OCI-LY7 (cell line): ENCODE results near the gene C19orf25. TPM values are rescaled to one million over a fixed set of nuclear protein-coding genes. Genes with fewer than 3 reads are reported as not detected.

Experiments
- BruUV-seq: library from RNA; stranded (reverse); fragments of 400-500 nt; replicated peaks from 2 replicates; lab custom pipeline; 2021; lab: Mats Ljungman, UMichigan
- CTCF ChIA-PET: fragments of 300-600 bp; sonication (Branson Sonifier 250); formaldehyde crosslinking; loops from one replicate; lab custom pipeline; 2022; ENCODE audit warnings: antibody characterized with exemption; ENCODE audit not compliant: unreplicated experiment; lab: Charles Lee
- POLR2A ChIA-PET: fragments of 300-600 bp; sonication (Branson Sonifier 250); formaldehyde crosslinking; loops from one replicate; lab custom pipeline; 2022; ENCODE audit warnings: antibody characterized with exemption; lab: Charles Lee
- DNase-seq: peaks from one replicate; pipeline ENCODE4 v3.0.0-alpha.2; 2015; ENCODE audit warnings: low spot score
- H2AFZ ChIP-seq: fragments of 200-600 bp; sonication (generic), shearing (Covaris generic); 2 replicates; pipeline ENCODE4 v1.6.1; 2014; ENCODE audit warnings: mild to moderate bottlenecking, antibody characterized with exemption, low read length, moderate library complexity
- H3K27ac ChIP-seq: fragments of 200-600 bp; sonication (generic); 2 replicates; pipeline ENCODE4 v1.5.1; 2014; ENCODE audit warnings: mixed run types, low read depth, mild to moderate bottlenecking, moderate library complexity, low read length, inconsistent platforms; ENCODE audit not compliant: poor library complexity, severe bottlenecking
- H3K36me3 ChIP-seq: fragments of 200-600 bp; sonication (generic); 2 replicates; pipeline ENCODE4 v1.6.1; 2014; ENCODE audit warnings: mild to moderate bottlenecking, antibody characterized with exemption, low read length, moderate library complexity, mixed read lengths; ENCODE audit not compliant: insufficient read depth
- H3K4me1 ChIP-seq: fragments of 200-600 bp; sonication (generic); 2 replicates; pipeline ENCODE4 v1.5.1; 2014; ENCODE audit warnings: mild to moderate bottlenecking, low read length; ENCODE audit not compliant: insufficient read depth, poor library complexity, severe bottlenecking
- H3K4me2 ChIP-seq: fragments of 200-600 bp; sonication (generic); 2 replicates; pipeline ENCODE4 v1.6.1; 2014; ENCODE audit warnings: mild to moderate bottlenecking, low read length
- H3K4me3 ChIP-seq: fragments of 200-600 bp; sonication (generic); 2 replicates; pipeline ENCODE4 v1.5.1; 2014; ENCODE audit warnings: mild to moderate bottlenecking, low read depth, low read length; ENCODE audit not compliant: poor library complexity, severe bottlenecking
- H3K79me2 ChIP-seq: fragments of 200-600 bp; sonication (generic); 2 replicates; pipeline ENCODE4 v1.6.1; 2016; ENCODE audit warnings: low read depth, mild to moderate bottlenecking, low read length, moderate library complexity, mixed read lengths; ENCODE audit not compliant: insufficient read depth
- H3K9me2 ChIP-seq: fragments of 200-600 bp; sonication (generic); 2 replicates; pipeline ENCODE4 v1.6.1; 2016; ENCODE audit warnings: mild to moderate bottlenecking, low read length, mixed read lengths; ENCODE audit not compliant: insufficient read depth
- H3K9me3 ChIP-seq: fragments of 200-600 bp; sonication (generic); 2 replicates; pipeline ENCODE4 v1.6.1; 2014; ENCODE audit warnings: mild to moderate bottlenecking, mixed run types, low read length, mixed read lengths
- H4K20me1 ChIP-seq: fragments of 200-600 bp; sonication (generic); 2 replicates; pipeline ENCODE4 v1.6.1; 2014; ENCODE audit warnings: mild to moderate bottlenecking, antibody characterized with exemption, low read length, moderate library complexity, mixed read lengths; ENCODE audit not compliant: insufficient read depth
- CTCF ChIP-seq: fragments of 200-600 bp; sonication (generic); conservative IDR thresholded peaks from 2 replicates; pipeline ENCODE4 v1.5.1; 2014; ENCODE audit warnings: mild to moderate bottlenecking, antibody characterized with exemption, low read length, moderate library complexity, mixed read lengths
- EZH2phosphoT487 ChIP-seq: fragments of 200-600 bp; sonication (generic); IDR thresholded peaks from 2 replicates; pipeline ENCODE4 v1.6.1; 2018; ENCODE audit warnings: low read depth, borderline replicate concordance, mild to moderate bottlenecking, mixed run types, antibody characterized with exemption, low read length, moderate library complexity, mixed read lengths
- intact Hi-C: fragments of 100-400 bp; cut with micrococcal nuclease; formaldehyde crosslinking; loops from one replicate; pipeline ENCODE4 v1.10.0; 2022; ENCODE audit not compliant: unreplicated experiment
- total RNA-seq, 2 experiments: library from RNA; depleted of rRNA in 1 of 2; stranded (reverse); fragments of >200 nt in 1 of 2; shearing (Covaris generic) in 1 of 2; gene quantifications; 2 replicates each; pipeline ENCODE4 v1.2.3, GENCODE V29; 2014 to 2022

The C19orf25 gene
- total RNA-seq, 2 experiments from 2014 or later, result 45.6 to 58.6 TPM

DNA sequence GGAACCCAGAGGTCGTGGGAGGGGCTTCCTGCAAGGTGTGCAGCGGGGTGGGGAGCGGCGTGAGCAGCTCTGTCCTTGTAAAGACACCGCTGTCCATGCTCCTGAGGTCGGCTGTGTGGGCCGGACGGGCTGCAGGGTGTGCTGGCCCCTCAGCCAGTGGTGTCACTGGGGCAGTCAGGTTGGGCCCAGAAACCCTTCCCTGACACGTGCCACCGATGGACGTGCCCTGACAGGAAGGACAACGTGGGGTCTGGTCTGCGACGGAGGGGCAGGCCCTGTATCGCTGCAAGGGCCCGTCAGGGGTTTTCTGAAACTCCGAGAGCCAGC lies 45.0 kb downstream of the C19orf25 start:
- no TSS peak for BruUV-seq
- H3K4me1 ChIP-seq, result peaks cover 9% of the 10 kb centered on the region
- no peaks in the 10 kb centered on the region for H4K20me1 ChIP-seq
- POLR2A ChIA-PET, result no interaction called here
- no peak overlapping the region for H3K4me3 ChIP-seq
- CTCF ChIA-PET, result no interaction called here
- no peaks in the 10 kb centered on the region for H3K9me2 ChIP-seq
- H3K36me3 ChIP-seq, result peaks cover 70% of the 10 kb centered on the region
- H3K79me2 ChIP-seq, result peaks cover 8% of the 10 kb centered on the region
- DNase-seq, result no peak
- no peak overlapping the region for H2AFZ ChIP-seq
- intact Hi-C loops, result no loop called here
- H3K27ac ChIP-seq, result no peak overlapping the region
- H3K9me3 ChIP-seq, result no peaks in the 10 kb centered on the region
- TF ChIP-seq CTCF, result no peak
- no peak overlapping the region for H3K4me2 ChIP-seq

GRCh38 chr19:1433119-1434039 lies 45.6 kb downstream of the C19orf25 start:
- CTCF ChIA-PET, result no interaction called here
- Histone ChIP-seq H3K9me2 (no peaks in the 10 kb centered on the region), H3K79me2 (peaks cover 2% of the 10 kb centered on the region), H3K9me3 (no peaks in the 10 kb centered on the region), H4K20me1 (no peaks in the 10 kb centered on the region), H2AFZ (no peak overlapping the region), H3K27ac (no peak overlapping the region), H3K4me1 (peaks cover 9% of the 10 kb centered on the region), H3K36me3 (peaks cover 70% of the 10 kb centered on the region), H3K4me3 (no peak overlapping the region), H3K4me2 (no peak overlapping the region)
- TF ChIP-seq EZH2phosphoT487 (no peak), CTCF (no peak)
- POLR2A ChIA-PET, result no interaction called here
- DNase-seq, result no peak
- BruUV-seq, result no TSS peak
- intact Hi-C loops, result no loop called here

- no TSS peak for BruUV-seq
- CTCF ChIA-PET, result no interaction called here
Observed at GRCh38 chr19:1432507-1432887, 46.5 kb downstream of the C19orf25 start.

More at GRCh38 chr19:1432507-1432887, 46.5 kb downstream of the C19orf25 start:
- Histone ChIP-seq H3K4me3 (no peak overlapping the region), H4K20me1 (no peaks in the 10 kb centered on the region), H2AFZ (no peak overlapping the region), H3K79me2 (no peaks in the 10 kb centered on the region), H3K9me3 (no peaks in the 10 kb centered on the region), H3K4me1 (peaks cover 4% of the 10 kb centered on the region), H3K4me2 (no peak overlapping the region), H3K36me3 (peaks cover 78% of the 10 kb centered on the region), H3K9me2 (no peaks in the 10 kb centered on the region), H3K27ac (no peak overlapping the region)
- no peak for DNase-seq
- POLR2A ChIA-PET, result no interaction called here
- no peak for TF ChIP-seq EZH2phosphoT487
- intact Hi-C loops, result no loop called here
